Stimulated activated naive B cell treated with anti-CD40 and anti-IgM and Interleukin-4, amounts not matched to agents 10 μg/mL and 1 μg/mL and 100 μg/mL, for 72 hours (primary cell): ENCODE measurements around the gene ARL5B.

ENCODE experiments used
- ATAC-seq, 2 donors: fragments of 150-1000 bp; cut with Tn5 transposase; replicated peaks; 2 replicates each; pipeline ENCODE4 v1.10.0; 2021; ENCODE audit warnings: moderate library complexity in 1 of 2
- DNase-seq: peaks from one replicate; pipeline ENCODE4 v3.0.0; 2021
- H3K27ac Mint-ChIP-seq: one replicate; pipeline ENCODE4 v1.8.0; 2022; ENCODE audit warnings: mild to moderate bottlenecking, mixed read lengths
- H3K27me3 Mint-ChIP-seq, 2 donors: one replicate each; pipeline ENCODE4 v1.8.0; 2022; ENCODE audit warnings: mixed read lengths in 2 of 2
- H3K36me3 Mint-ChIP-seq, 2 donors: one replicate each; pipeline ENCODE4 v1.8.0; 2022; ENCODE audit warnings: mixed read lengths in 2 of 2, mild to moderate bottlenecking in 1 of 2
- H3K4me1 Mint-ChIP-seq, 2 donors: one replicate each; pipeline ENCODE4 v1.8.0; 2022; ENCODE audit warnings: mixed read lengths in 2 of 2, mild to moderate bottlenecking in 1 of 2
- H3K4me3 Mint-ChIP-seq, 2 donors: one replicate each; pipeline ENCODE4 v1.8.0; 2022; ENCODE audit warnings: mild to moderate bottlenecking in 2 of 2, mixed read lengths in 2 of 2, moderate library complexity in 1 of 2
- H3K9me3 Mint-ChIP-seq, 2 donors: one replicate each; pipeline ENCODE4 v1.8.0; 2022; ENCODE audit warnings: mixed read lengths in 2 of 2, mild to moderate bottlenecking in 1 of 2

The ARL5B gene

GRCh38 chr10:18668026-18668425 is 8.8 kb downstream of the ARL5B start:
- ATAC-seq, result no peak
- Mint-ChIP-seq H3K4me3 (no peak overlapping the region), H3K4me1 (peaks cover 13 to 28% of the 10 kb centered on the region in 2 donors), H3K36me3 (peaks cover 16 to 32% of the 10 kb centered on the region in 2 donors), H3K27me3 (no peaks in the 10 kb centered on the region), H3K27ac (no peak overlapping the region), H3K9me3 (no peaks in the 10 kb centered on the region)
- no peak for DNase-seq

GRCh38 chr10:18675086-18675801 is 16.0 kb downstream of the ARL5B start:
- ATAC-seq (no peak), DNase-seq (no peak)
- Mint-ChIP-seq H3K36me3 (peaks cover 6 to 22% of the 10 kb centered on the region in 2 donors), H3K9me3 (no peaks in the 10 kb centered on the region), H3K27ac (no peak overlapping the region), H3K27me3 (no peaks in the 10 kb centered on the region), H3K4me3 (no peak overlapping the region), H3K4me1 (no peaks in the 10 kb centered on the region)

GRCh38 chr10:18680754-18681153 is 21.5 kb downstream of the ARL5B start:
- Mint-ChIP-seq H3K27me3 (no peaks in the 10 kb centered on the region), H3K36me3 (peaks cover 7 to 17% of the 10 kb centered on the region in 2 donors), H3K4me1 (no peaks in the 10 kb centered on the region), H3K4me3 (no peak overlapping the region), H3K9me3 (no peaks in the 10 kb centered on the region), H3K27ac (no peak overlapping the region)
- DNase-seq, result no peak
- no peak for ATAC-seq

- Mint-ChIP-seq H3K4me3 (no peak overlapping the region), H3K4me1 (no peaks in the 10 kb centered on the region), H3K36me3 (peaks cover 7 to 17% of the 10 kb centered on the region in 2 donors), H3K27me3 (no peaks in the 10 kb centered on the region), H3K27ac (no peak overlapping the region), H3K9me3 (no peaks in the 10 kb centered on the region)
- ATAC-seq, result no peak
- DNase-seq, result no peak
These were observed 22.1 kb downstream of the ARL5B start for GRCh38 chr10:18681366-18681765.

GRCh38 chr10:18681971-18682411 is 22.8 kb downstream of the ARL5B start:
- H3K4me3 Mint-ChIP-seq, result no peak overlapping the region
- no peaks in the 10 kb centered on the region for H3K4me1 Mint-ChIP-seq
- DNase-seq (no peak), ATAC-seq (no peak)
- peaks cover 7 to 17% of the 10 kb centered on the region in 2 donors for H3K36me3 Mint-ChIP-seq
- no peaks in the 10 kb centered on the region for H3K9me3 Mint-ChIP-seq
- H3K27ac Mint-ChIP-seq, result no peak overlapping the region
- no peaks in the 10 kb centered on the region for H3K27me3 Mint-ChIP-seq

- H3K36me3 Mint-ChIP-seq, result peaks cover 7 to 17% of the 10 kb centered on the region in 2 donors
- no peaks in the 10 kb centered on the region for H3K9me3 Mint-ChIP-seq
- no peaks in the 10 kb centered on the region for H3K4me1 Mint-ChIP-seq
- DNase-seq (no peak), ATAC-seq (no peak)
- H3K4me3 Mint-ChIP-seq, result no peak overlapping the region
- H3K27ac Mint-ChIP-seq, result no peak overlapping the region
- no peaks in the 10 kb centered on the region for H3K27me3 Mint-ChIP-seq
These were observed 24.2 kb downstream of the ARL5B start for GRCh38 chr10:18683427-18683826.

GRCh38 chr10:18684416-18684815 is 25.2 kb downstream of the ARL5B start:
- no peak overlapping the region for H3K27ac Mint-ChIP-seq
- peaks cover 0 to 4% of the 10 kb centered on the region in 2 donors for H3K27me3 Mint-ChIP-seq

GRCh38 chr10:18684953-18685352 is 25.7 kb downstream of the ARL5B start:
- Mint-ChIP-seq H3K4me3 (no peak overlapping the region), H3K27me3 (peaks cover 0 to 4% of the 10 kb centered on the region in 2 donors), H3K4me1 (no peaks in the 10 kb centered on the region), H3K36me3 (peaks cover 7 to 17% of the 10 kb centered on the region in 2 donors), H3K27ac (no peak overlapping the region), H3K9me3 (no peaks in the 10 kb centered on the region)
- ATAC-seq (no peak), DNase-seq (no peak)

More at GRCh38 chr10:18684416-18684815, 25.2 kb downstream of the ARL5B start:
- Mint-ChIP-seq H3K36me3 (peaks cover 7 to 17% of the 10 kb centered on the region in 2 donors), H3K9me3 (no peaks in the 10 kb centered on the region), H3K4me3 (no peak overlapping the region), H3K4me1 (no peaks in the 10 kb centered on the region)
- no peak for ATAC-seq
- no peak for DNase-seq

GRCh38 chr10:18685555-18685954 is 26.3 kb downstream of the ARL5B start:
- H3K27me3 Mint-ChIP-seq, result peaks cover 0 to 7% of the 10 kb centered on the region in 2 donors
- ATAC-seq (no peak), DNase-seq (no peak)
- no peaks in the 10 kb centered on the region for H3K9me3 Mint-ChIP-seq
- peaks cover 7 to 17% of the 10 kb centered on the region in 2 donors for H3K36me3 Mint-ChIP-seq
- H3K4me1 Mint-ChIP-seq, result no peaks in the 10 kb centered on the region
- no peak overlapping the region for H3K4me3 Mint-ChIP-seq
- no peak overlapping the region for H3K27ac Mint-ChIP-seq

- H3K27ac Mint-ChIP-seq, result no peak overlapping the region
- DNase-seq (no peak), ATAC-seq (no peak)
- no peaks in the 10 kb centered on the region for H3K4me1 Mint-ChIP-seq
- H3K36me3 Mint-ChIP-seq, result peaks cover 5 to 12% of the 10 kb centered on the region in 2 donors
- H3K27me3 Mint-ChIP-seq, result peaks cover 0 to 8% of the 10 kb centered on the region in 2 donors
- H3K9me3 Mint-ChIP-seq, result no peaks in the 10 kb centered on the region
- no peak overlapping the region for H3K4me3 Mint-ChIP-seq
These were observed 28.0 kb downstream of the ARL5B start for GRCh38 chr10:18687195-18687594.

- no peak for ATAC-seq
- DNase-seq, result no peak
- Mint-ChIP-seq H3K27ac (no peak overlapping the region), H3K27me3 (peaks cover 0 to 8% of the 10 kb centered on the region in 2 donors), H3K4me1 (no peaks in the 10 kb centered on the region), H3K4me3 (no peak overlapping the region), H3K36me3 (peaks cover 5 to 9% of the 10 kb centered on the region in 2 donors), H3K9me3 (no peaks in the 10 kb centered on the region)
These were observed 28.5 kb downstream of the ARL5B start for GRCh38 chr10:18687706-18688105.

GRCh38 chr10:18689498-18689897 is 30.3 kb downstream of the ARL5B start:
- ATAC-seq (no peak), DNase-seq (no peak)
- Mint-ChIP-seq H3K27me3 (peaks cover 7 to 13% of the 10 kb centered on the region in 2 donors), H3K9me3 (no peaks in the 10 kb centered on the region), H3K4me1 (no peaks in the 10 kb centered on the region), H3K36me3 (no peaks in the 10 kb centered on the region), H3K4me3 (no peak overlapping the region), H3K27ac (no peak overlapping the region)

GRCh38 chr10:18690541-18690940 is 31.3 kb downstream of the ARL5B start:
- Mint-ChIP-seq H3K36me3 (no peaks in the 10 kb centered on the region), H3K4me1 (no peaks in the 10 kb centered on the region), H3K9me3 (no peaks in the 10 kb centered on the region), H3K4me3 (no peak overlapping the region), H3K27ac (no peak overlapping the region), H3K27me3 (peaks cover 7 to 13% of the 10 kb centered on the region in 2 donors)
- no peak for ATAC-seq
- DNase-seq, result no peak

- DNase-seq (no peak), ATAC-seq (peak in 1 of 2 donors; percentile 31)
- H3K36me3 Mint-ChIP-seq, result no peaks in the 10 kb centered on the region
- peaks cover 0 to 5% of the 10 kb centered on the region in 2 donors for H3K27me3 Mint-ChIP-seq
- no peak overlapping the region for H3K4me3 Mint-ChIP-seq
- peaks cover 0 to 6% of the 10 kb centered on the region in 2 donors for H3K9me3 Mint-ChIP-seq
- H3K4me1 Mint-ChIP-seq, result peaks cover 0 to 1% of the 10 kb centered on the region in 2 donors
- H3K27ac Mint-ChIP-seq, result no peak overlapping the region
These were observed 40.9 kb downstream of the ARL5B start for GRCh38 chr10:18699849-18700840.
